Measurements from ENCODE around the gene PLCB2. TPM values are rescaled to one million over a fixed set of nuclear protein-coding genes. Genes with fewer than 3 reads are reported as not detected.

The PLCB2 gene
- total RNA-seq, 1 donor from 2014 or later, result 4.1 TPM

GRCh38 chr15:40289140-40289775 is 18.5 kb downstream of the PLCB2 start:
- FAIRE-seq (no peak), DNase-seq (ENCODE audit: low spot score in 2 of 2) (no peak)

- DNase-seq (ENCODE audit: low spot score in 2 of 2), result no peak
- FAIRE-seq, result no peak
Measured at GRCh38 chr15:40287968-40288367, 19.8 kb downstream of the PLCB2 start.

- DNase-seq (ENCODE audit: low spot score in 2 of 2) (no peak), FAIRE-seq (no peak)
Measured at GRCh38 chr15:40287505-40287904, 20.2 kb downstream of the PLCB2 start.

- DNase-seq (ENCODE audit: low spot score in 2 of 2) (no peak), FAIRE-seq (no peak)
Measured at GRCh38 chr15:40286794-40287193, 20.9 kb downstream of the PLCB2 start.

GRCh38 chr15:40286061-40286532 is 21.6 kb downstream of the PLCB2 start:
- DNase-seq (ENCODE audit: low spot score in 2 of 2) (no peak), FAIRE-seq (no peak)

GRCh38 chr15:40285554-40286011 is 22.2 kb downstream of the PLCB2 start:
- no peak for DNase-seq (ENCODE audit: low spot score in 2 of 2)
- FAIRE-seq, result no peak

GRCh38 chr15:40285151-40285550 is 22.6 kb downstream of the PLCB2 start:
- FAIRE-seq (no peak), DNase-seq (ENCODE audit: low spot score in 2 of 2) (no peak)

- DNase-seq (ENCODE audit: low spot score in 2 of 2), result no peak
- no peak for FAIRE-seq
Measured at GRCh38 chr15:40283615-40284300, 24.0 kb downstream of the PLCB2 start.

GRCh38 chr15:40282869-40283614 is 24.7 kb downstream of the PLCB2 start, which contains the start of gene ANKRD63:
TSS of gene ANKRD63 (minus strand) at chr15:40283064. CDS start at chr15:40282586, 478 bp downstream.
- FAIRE-seq (no peak), DNase-seq (ENCODE audit: low spot score in 2 of 2) (peak in 1 of 2 donors; percentile 56)

- no peak for FAIRE-seq
- peak; percentile 52 to 61 for DNase-seq (ENCODE audit: low spot score in 2 of 2)
Measured at GRCh38 chr15:40282147-40282868, 25.4 kb downstream of the PLCB2 start.

GRCh38 chr15:40281801-40282146 is 26.0 kb downstream of the PLCB2 start:
- DNase-seq (ENCODE audit: low spot score in 2 of 2) (no peak), FAIRE-seq (no peak)

- FAIRE-seq, result no peak
- DNase-seq (ENCODE audit: low spot score in 2 of 2), result no peak
Measured at GRCh38 chr15:40281057-40281800, 26.5 kb downstream of the PLCB2 start.

GRCh38 chr15:40280260-40281056 is 27.3 kb downstream of the PLCB2 start:
- DNase-seq (ENCODE audit: low spot score in 2 of 2) (no peak), FAIRE-seq (no peak)

GRCh38 chr15:40279437-40280141 is 28.1 kb downstream of the PLCB2 start:
- DNase-seq (ENCODE audit: low spot score in 2 of 2) (peak; percentile 84 to 88), FAIRE-seq (no peak)

GRCh38 chr15:40278026-40278425 is 29.7 kb downstream of the PLCB2 start:
- FAIRE-seq (no peak), DNase-seq (ENCODE audit: low spot score in 2 of 2) (no peak)

- FAIRE-seq (no peak), DNase-seq (ENCODE audit: low spot score in 2 of 2) (no peak)
Measured at GRCh38 chr15:40277471-40277870, 30.3 kb downstream of the PLCB2 start.

GRCh38 chr15:40276927-40277326 is 30.8 kb downstream of the PLCB2 start:
- no peak for FAIRE-seq
- DNase-seq (ENCODE audit: low spot score in 2 of 2), result no peak

- no peak for DNase-seq (ENCODE audit: low spot score in 2 of 2)
- FAIRE-seq, result no peak
Measured at GRCh38 chr15:40275954-40276353, 31.8 kb downstream of the PLCB2 start.
